PFSK-1 (cell line): ENCODE results near the gene MYH7B.

Source experiments
- POLR2AphosphoS5 ChIP-seq: IDR thresholded peaks from 2 replicates; pipeline ENCODE4 v1.6.1; 2012; ENCODE audit warnings: low read depth, mild to moderate bottlenecking, control low read depth, low read length, moderate library complexity
- REST ChIP-seq, 2 experiments: IDR thresholded peaks; 2 replicates each; pipeline versions ENCODE4 v1.6.1 to v1.8.0; 2011 to 2012; ENCODE audit warnings: low read depth in 2 of 2, low read length in 2 of 2, control low read depth in 1 of 2, inconsistent platforms in 1 of 2, mild to moderate bottlenecking in 1 of 2, moderate library complexity in 1 of 2; ENCODE audit not compliant: insufficient read depth in 1 of 2
- SIN3A ChIP-seq: IDR thresholded peaks from 2 replicates; pipeline ENCODE4 v1.6.1; 2012; ENCODE audit warnings: mild to moderate bottlenecking, low read length, moderate library complexity, borderline replicate concordance; ENCODE audit not compliant: insufficient read depth
- TAF1 ChIP-seq: IDR thresholded peaks from 2 replicates; pipeline ENCODE4 v1.6.1; 2012; ENCODE audit warnings: low read length, control low read depth, borderline replicate concordance; ENCODE audit not compliant: insufficient read depth

DNA sequence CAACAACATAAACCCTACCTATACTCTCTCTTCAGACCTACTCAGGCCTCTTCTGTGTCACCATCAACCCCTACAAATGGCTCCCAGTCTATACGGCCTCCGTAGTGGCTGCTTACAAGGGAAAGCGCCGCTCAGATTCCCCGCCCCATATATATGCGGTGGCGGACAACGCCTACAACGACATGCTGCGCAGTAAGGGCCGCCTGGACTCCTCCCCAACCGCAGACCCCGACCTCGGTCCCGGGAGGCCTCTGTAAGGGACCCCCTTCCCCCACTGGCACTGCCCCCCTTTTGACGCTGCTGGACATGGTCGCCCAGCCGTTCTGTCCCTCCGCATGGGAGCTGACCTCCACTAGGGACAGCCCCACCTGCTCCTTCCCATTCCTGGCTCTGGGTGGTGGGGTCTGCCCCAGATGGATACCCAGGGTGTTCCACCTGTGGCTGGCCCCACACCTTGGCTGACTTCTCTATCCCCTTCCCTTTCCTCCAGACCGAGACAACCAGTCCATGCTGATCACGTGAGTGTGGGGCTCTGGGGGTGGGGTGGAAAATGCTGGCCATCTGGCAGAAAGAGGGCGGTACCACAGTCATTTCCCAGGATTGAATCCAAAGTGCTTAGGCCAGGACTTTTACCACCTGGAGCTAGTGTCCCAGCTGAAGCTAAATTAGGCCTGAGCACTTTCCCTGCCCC, 25.0 kb downstream of the MYH7B start:
- TF ChIP-seq POLR2AphosphoS5 (no peak), REST (IDR thresholded peaks at IDR 0.05; ENCODE audit: insufficient read depth in 1 of 2, low read depth in 2 of 2, low read length in 2 of 2) (no peak), TAF1 (no peak), SIN3A (no peak)
